Right forelimb (tissue), 1 donor: Measurements from ENCODE around the gene TMEM50A.
A peak's percentile ranks its signal among the peaks of the same experiment; 100 is the strongest.
"Not testable (repeated sequence)": the region's sequence is repeated elsewhere in the genome, so short reads cannot be mapped to it uniquely, and the experiment has no call there.

Experiments
- DNase-seq: peaks from one replicate; pipeline ENCODE4 v3.0.0-alpha.2; 2018

The TMEM50A gene

DNA sequence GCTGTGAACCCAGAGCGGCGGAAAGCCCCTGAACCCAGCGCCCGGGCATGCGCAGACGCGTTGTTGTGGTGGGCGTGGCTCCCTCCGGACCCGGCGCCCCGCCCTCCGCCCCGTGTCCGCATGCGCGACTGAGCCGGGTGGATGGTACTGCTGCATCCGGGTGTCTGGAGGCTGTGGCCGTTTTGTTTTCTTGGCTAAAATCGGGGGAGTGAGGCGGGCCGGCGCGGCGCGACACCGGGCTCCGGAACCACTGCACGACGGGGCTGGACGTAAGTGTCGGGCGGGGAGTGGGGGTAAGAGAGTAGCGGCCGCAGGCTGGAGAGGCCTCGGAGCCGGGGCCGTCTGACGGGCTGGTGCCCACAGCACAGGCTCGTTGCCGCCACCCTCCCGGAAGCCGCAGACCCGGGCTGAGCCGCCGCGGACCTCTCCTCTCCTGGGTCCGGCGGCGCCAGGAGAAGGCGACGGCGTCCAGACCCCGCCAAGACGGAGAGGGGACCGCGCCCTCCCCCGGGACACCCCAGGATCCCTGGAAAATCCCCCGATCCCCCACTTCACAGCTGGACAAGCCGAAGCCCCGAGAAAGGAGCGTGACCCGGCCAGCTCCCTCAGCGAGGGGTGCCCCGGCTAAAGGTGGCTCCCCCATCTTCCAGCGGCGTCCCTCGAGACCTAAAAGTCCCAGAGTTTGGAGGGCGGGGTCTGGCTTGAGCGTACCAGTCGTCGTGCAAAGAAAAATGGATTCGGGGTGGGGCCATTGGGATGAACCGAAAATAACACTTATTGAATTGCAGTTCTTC is at the start of gene TMEM50A:
Gene TMEM50A, plus strand, starts transcription at position 147 of the 794 bp plus-strand sequence. CDS start 2,153 bp downstream, outside the sequence.
- DNase-seq, result peak; percentile 94

DNA sequence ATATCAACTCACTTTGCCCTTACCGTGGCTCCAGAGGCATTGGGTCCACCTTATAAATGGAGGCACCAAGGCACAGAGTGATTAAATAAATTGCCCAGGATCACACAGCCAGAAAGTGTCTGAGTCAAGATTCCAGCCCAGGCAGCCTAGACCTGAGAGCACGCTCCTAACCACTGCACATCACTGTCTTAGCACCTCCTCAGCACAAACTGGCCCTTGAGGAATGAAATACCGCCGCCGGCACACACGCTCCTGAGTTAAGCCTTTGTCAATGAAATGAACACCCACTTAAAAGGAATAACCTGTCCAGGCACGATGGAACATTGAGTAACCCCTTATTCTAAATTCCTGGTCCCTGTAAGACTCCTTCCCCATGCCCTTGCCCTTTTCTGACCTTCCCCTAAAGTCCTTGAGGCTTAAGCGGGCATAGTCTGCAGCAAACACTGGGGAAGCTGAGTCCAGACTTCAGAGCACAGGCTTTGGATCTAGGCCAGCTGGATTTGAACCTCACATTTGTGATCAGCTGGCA is 49.5 kb upstream of the TMEM50A start:
- not testable (repeated sequence) for DNase-seq

DNA sequence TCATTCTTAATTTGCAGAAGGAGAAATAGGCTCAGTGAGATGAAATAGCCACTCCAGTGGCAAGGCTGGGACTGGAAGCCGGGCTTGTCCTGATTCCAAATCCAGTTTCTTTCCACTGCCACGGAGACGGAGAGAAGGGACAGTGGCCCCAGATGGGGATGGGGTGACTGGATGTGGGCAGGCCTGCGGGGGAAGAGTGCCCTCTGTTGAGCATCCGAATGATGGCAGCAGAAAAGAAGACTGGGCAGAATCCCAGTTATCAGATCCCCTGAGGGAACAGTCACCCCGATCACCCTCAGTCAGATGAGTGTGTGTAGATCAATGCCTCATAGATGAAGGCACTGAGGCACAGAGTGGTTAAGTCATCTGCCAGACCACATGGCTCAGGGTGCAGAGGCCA is 48.1 kb upstream of the TMEM50A start:
- not testable (repeated sequence) for DNase-seq

DNA sequence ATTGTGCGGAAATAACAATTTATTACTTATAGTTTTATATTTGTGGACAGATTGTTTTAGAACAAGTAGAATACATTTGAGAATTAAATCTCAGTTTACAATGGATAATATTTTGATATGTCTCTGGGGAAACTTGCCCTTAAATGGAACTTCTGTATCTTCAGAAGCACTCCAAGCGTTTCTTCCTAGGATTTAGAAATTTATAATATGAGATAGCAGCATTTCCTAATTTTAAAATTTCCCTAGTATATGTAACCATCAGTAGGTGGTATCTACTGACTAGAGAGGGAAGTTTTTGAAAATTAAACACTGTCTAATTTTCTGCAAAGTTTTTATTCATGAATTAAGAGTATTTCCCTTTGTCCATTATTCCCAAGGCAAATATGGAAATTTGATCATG is 44.7 kb upstream of the TMEM50A start:
- not testable (repeated sequence) for DNase-seq

DNA sequence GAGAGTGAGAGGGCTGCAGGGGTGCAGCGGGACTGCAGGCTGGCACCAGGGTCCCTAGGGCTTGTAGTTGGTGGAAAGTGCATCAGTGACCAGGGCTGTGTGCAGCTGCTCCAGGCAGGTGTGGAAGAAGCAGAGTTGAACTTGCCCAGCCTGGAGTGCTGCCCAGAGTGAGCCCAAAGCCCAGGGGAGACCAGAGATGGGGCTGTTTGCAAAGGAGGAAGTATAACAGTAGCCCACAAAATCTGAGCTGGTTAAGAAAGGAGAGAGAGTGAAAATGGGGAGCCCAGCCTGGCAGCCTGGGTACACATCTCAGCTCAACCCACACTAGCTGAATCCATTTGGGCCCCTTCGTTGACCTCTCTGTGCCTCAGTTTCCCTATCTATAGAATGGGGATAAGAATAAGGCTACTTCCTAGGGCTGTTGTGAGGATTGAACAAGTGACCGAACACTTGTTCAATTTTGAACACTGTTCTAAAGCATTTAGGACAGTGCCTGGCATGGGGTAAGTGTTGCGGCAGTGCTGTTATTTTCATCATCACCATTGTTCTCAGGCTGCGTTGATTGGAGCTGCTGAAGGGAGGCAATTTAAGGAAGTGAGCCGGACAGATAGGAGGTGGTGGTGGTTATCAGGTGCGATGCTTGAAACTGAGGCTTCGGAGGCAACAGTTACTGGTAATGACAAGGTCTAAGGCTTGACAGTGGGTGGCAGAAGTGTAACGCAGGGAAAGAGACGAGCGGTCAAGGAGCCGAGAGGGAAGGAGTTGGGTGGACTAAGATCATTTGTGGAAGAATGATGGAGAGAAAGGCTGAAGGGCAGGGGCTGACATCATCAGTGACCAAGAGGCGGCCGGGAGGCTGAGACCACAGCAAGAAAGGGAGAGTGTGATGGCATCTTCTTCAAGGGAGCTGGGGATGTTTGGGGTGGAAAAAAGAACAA is 43.0 kb upstream of the TMEM50A start:
- not testable (repeated sequence) for DNase-seq

DNA sequence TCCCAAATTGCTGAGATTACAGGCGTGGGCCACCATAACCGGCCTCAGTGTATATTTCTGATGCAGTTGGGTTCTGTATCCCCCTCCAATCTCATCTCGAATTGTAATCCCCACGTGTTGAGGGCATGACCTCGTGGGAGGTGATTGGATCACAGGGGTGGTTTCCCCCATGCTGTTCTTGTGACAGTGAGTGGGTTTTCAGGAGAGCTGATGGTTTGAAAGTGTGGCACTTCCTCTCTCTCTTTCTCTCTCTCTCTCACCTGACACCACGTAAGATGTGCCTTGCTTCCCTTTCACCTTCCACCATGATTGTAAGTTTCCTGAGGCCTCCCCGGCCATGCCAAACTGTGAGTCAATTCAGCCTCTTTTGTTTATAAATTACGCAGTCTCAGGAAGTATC is 41.6 kb upstream of the TMEM50A start:
- DNase-seq, result not testable (repeated sequence)

DNA sequence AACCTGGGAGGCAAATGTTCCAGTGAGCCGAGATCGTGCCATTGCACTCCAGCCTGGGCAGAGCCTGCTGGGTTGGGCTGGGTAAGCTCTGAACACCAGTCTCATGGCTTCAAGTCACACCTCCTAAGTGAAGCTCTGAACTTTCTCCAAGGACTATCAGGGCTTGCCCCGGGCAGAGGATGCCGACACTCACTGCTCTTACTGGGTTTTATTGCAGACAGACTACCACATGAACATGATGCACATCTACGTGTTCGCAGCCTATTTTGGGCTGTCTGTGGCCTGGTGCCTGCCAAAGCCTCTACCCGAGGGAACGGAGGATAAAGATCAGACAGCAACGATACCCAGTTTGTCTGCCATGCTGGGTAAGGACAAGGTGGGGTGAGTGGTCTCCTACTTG is 37.4 kb upstream of the TMEM50A start:
- not testable (repeated sequence) for DNase-seq

DNA sequence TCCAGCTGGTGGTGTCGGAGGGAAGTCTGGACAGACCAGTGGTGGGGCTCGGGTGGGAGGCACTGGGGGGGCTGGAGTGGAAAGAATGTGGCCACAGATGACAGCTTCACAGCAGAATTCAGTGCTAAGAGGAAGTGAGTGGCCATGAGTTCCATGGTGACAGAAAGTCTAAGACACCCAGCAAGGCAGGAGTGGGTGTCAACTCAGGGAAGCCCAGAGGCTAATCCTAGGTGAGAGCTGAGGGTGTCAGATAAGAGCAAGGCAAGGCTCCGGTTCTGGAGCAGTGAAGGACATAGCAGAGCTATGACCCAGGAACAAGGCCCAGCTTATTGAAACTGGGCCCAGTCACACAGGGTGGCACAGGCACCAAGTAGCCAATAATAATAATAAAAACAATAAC is 35.8 kb upstream of the TMEM50A start:
- not testable (repeated sequence) for DNase-seq

DNA sequence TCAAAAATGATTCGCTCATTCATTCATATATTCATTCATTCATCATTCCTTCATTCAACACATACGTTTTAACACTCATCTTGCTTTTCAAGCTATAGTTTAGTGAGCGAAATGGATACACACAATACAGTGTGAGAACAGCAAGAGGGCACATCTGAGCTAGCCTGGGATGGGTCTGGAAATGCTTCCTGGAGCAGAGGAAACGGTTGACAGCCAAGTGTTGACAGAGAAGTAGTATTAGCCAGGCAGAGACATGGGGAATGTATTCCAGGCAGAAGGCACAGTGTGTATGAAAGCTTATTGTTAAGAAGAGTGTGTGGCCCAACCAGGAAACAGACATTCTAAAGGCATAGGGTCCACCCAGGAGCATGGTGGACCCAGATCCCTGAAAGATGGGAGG is 33.2 kb upstream of the TMEM50A start:
- DNase-seq, result not testable (repeated sequence)

DNA sequence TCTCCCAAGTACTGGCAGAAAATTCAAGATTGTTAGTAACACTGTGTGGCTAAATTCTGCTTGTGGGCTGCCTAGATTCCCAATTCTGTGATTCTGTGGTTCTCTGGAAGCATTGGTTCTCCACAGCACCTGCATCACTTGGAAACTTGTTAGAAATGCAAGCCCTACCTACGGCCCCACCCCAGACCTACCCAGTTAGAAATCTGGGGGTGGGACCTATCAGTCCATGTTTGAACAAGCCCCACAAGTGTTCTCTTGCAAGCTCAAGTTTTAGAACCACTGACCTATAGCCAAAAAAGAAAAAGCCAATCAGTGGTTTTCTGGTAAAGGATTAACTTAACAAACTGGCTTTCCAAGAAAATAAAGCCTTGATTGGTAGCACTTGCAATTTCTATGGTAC is 30.0 kb upstream of the TMEM50A start:
- DNase-seq, result not testable (repeated sequence)

DNA sequence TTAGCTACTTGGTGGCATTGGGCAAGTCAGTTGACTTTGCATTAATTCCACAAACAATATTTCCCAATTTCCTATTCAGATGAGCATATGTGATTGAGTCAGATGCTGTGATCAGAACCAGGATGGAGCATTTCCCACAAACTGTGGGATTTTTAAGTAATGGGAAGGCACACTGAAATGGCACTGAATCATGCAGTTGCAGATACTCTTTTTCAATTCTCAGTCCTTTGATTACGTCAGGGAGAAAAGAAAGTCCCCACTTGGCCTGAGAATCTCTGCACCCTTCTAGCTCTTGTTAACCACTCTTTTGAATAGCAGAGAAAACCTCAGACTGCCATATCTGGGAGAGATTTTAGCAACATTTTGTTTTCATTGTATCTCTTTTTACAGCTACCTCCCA is 29.0 kb upstream of the TMEM50A start:
- not testable (repeated sequence) for DNase-seq

DNA sequence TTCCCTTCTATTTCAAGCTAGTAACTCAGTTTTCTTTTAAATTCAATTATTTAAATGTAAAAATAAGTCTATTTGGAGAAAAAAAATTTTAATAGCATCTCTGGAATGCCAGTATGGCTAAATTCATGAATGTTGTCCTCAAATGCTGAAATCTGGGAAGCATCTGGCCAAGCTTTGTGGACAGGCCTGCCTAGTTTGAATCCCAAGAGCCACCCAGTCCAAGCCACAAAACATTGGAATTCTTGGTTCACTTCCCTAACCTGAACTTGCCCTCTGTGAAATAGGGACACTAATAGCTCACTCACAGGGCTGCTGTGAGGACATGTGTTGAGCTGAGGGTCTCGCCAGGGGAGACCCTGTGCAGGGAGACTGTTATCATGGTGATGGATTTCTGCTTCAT is 28.6 kb upstream of the TMEM50A start:
- DNase-seq, result not testable (repeated sequence)

DNA sequence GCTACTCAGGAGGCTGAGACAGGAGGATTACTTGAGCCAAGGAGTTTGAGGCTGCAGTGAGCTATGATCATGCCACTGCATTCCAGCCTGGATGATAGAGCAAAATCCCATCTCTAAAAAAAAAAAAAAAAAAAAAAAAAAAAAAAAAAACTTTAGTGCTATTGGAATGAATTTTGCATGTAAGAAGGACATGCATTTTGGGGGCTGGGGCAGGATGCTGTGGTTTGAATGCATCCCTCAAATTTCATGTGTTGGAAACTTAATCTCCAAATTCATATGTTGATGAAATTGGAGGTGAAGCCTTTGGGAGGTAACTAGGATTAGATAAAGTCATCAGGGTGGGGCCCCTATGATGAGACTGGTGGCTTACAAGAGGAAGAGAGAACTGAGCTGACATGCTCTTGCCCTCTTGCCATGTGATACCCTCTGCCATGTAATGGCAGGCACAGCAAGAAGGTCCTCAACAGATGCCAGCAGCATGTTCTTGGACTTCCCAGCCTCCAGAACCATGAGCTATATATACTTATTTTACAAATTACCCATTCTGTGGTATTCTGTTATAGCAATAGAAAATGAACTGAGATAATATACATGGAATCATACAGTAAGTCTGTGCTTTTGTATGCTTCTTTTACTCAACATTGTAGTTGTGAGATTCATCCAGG is 25.2 kb upstream of the TMEM50A start:
- DNase-seq, result not testable (repeated sequence)

DNA sequence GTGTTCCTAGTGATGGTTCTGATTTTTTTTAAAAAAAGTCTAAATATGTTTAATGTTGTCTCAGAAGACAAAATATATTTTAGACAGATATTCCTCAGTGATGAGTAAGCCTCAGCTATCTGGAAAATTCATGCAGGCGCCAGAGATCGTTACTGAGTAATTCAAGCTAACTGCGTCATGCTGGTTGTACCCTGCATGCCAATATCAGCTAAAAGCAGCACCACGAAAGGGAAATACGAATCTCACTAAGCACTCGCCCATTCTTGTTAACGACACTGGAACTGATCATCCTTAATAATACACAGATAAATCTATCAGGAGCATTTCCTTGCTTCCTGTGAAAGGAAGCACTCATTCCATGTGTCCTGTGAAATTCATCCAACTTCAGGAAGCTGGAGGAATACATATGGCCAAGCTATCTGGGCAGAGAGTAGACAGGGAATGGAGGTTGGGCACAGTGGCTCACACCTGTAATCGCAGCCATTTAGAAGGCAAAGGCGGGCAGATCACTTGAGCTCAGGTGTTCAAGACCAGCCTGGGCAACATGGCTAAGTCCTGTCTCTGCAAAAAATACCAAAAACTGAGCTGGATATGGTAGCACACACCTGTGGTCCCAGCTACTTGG is 17.7 kb upstream of the TMEM50A start:
- DNase-seq, result not testable (repeated sequence)

DNA sequence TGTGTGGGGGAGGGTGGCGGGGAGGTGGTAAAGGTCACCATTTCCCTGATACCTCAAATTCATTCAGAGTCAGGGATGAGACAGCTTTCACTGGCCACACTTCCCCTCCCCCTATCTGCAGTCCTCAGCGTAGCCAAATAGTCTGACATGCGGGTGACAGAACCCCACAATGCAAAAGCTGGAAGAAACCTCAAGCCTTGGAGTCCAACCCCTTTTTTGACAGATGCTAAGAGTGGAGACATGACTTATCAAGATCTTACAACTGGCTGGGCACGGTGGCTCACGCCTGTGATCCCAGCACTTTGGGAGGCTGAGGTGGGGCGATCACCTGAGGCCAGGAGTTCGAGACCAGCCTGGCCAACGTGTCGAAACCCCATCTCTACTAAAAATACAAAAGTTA is 16.0 kb upstream of the TMEM50A start:
- not testable (repeated sequence) for DNase-seq

DNA sequence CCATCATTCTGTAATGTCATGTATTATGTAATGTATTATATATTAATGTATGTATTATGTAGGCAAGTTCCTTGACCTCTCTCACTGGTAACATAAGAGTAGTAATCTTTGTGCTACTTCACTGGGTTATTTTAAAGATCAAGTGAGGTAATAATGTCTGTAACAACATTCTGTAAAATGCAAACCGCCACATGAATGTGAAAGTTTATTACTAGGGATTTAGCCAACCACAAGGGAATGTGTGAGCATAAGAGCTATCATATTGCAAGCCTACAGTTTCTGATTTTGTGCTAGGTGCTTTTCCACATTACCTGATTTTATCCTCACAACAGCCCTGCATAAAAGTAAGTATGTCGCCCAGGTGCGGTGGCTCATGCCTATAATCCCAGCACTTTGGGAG is 13.7 kb upstream of the TMEM50A start:
- not testable (repeated sequence) for DNase-seq

DNA sequence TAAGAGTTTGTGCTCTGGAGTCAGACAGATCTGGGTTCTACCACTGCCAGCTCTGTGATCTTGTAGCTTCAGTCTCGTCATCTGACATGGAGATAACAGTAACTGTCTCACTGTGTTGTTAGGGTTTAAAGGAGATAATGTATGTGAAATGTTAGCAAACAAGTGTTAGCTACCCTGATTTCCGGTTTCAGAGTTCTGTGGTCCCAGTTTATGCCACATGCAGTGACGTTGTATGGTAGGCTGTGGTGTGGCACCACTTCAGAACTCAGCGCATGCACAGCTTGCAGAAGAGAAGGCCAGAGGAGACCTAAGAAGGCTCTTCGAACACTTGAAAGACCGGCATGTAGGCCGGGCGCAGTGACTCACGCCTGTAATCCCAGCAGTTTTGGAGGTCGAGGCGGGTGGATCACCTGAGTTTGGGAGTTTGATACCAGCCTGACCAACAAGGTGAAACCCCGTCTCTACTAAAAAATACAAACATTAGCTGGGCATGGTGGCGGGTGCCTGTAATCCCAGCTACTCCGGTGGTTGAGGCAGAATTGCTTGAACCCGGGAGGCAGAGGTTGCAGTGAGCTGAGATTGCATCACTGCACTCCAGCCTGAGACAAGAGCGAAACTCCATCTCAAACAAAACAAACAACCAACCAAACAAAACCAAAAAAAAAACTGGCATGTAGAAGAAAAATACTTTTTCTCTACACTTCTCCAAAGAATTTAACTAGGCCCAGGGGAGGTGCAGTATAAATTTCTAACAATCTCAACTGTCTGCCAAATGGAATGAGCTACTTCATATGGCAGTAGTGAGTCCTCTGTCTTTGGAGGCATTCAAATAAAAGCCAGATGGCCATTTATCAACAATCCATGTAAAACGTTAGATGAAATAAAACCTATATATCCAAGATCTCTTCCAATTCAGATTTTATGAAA is 10.0 kb upstream of the TMEM50A start:
- not testable (repeated sequence) for DNase-seq

DNA sequence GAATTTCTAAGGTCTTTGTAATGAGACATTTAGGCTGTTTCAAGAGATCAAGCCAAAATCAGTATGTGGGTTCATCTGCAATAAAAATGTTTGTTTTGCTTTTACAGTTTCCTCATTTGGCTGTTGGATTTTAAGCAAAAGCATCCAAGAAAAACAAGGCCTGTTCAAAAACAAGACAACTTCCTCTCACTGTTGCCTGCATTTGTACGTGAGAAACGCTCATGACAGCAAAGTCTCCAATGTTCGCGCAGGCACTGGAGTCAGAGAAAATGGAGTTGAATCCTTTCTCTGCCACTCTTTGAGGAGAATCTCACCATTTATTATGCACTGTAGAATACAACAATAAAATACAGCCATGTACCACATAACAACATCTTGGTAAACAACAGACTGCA is 9.3 kb upstream of the TMEM50A start:
- DNase-seq, result not testable (repeated sequence)

DNA sequence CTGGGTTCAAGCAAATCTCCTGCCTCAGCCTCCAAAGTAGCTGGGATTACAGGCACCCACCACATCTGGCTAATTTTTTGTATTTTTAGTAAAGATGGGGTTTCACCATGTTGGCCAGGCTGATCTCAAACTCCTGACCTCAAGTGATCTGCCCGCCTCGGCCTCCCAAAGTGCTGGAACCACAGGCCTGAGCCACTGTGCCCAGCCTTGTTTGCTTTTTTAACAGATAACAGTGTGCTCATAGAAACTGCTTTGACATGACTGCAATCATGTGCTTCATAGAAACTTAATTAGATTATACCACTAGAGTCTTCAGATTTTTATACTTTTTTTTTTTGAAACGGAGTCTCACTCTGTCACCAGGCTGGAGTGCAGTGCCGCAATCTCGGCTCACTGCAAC is 8.8 kb upstream of the TMEM50A start:
- not testable (repeated sequence) for DNase-seq

DNA sequence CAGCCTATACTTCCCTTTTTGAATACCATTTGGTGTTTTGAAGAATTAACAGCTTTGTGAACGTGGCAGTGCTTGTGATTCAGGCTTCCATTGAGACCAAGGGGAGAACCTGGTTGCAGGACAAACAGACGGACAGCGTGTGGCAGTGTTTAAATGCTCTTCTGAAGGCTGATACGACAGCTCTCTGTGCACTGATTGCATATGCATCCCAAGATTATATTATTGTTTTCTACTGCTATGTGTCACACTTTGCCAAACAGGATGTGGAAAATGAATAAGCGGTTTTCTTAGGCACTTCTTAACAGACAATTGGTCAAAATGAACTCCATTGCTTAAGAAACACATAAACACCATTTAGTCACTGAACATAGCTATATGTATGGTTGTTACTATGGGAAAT is 8.2 kb upstream of the TMEM50A start:
- DNase-seq, result not testable (repeated sequence)

DNA sequence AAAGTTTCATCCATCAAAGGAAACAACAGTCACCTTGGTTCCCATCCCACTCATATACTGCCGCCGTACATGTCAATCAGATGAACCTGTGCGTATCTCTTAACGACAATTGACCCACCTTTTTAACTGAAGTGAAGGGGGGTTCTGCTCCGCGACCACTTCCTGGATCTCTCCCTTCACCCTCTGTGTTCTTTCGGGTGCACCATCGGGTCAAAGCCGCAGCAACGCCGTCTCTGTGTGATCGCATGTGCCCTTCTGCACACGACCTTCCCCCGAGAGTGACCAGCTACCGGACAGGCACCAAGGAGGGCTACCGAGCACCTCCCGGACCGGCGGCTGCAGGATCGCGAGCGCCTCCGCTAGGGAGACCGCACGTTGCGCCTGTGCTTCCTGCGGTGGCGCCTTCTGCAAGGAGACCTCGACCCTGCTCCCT is 1.2 kb upstream of the TMEM50A start:
- DNase-seq, result not testable (repeated sequence)
